Germinal center (tissue), 1 donor: ENCODE results near the gene CDH23.
A peak's percentile ranks its signal among the peaks of the same experiment; 100 is the strongest.

Source experiments
- DNase-seq: peaks from one replicate; pipeline ENCODE4 v3.0.0; 2012; ENCODE audit warnings: mixed read lengths, low spot score

Gene CDH23

GRCh38 chr10:71745664-71746250 is 349.0 kb downstream of the CDH23 start:
- no peak for DNase-seq

- DNase-seq: no peak
Measured at GRCh38 chr10:71746344-71747037, 349.8 kb downstream of the CDH23 start.

- DNase-seq: no peak
Measured at GRCh38 chr10:71747039-71747531, 350.4 kb downstream of the CDH23 start.

GRCh38 chr10:71747551-71748523 is 351.1 kb downstream of the CDH23 start:
- DNase-seq: peak; percentile 32

- DNase-seq: peak; percentile 68
Measured at GRCh38 chr10:71748671-71749191, 352.0 kb downstream of the CDH23 start.

- no peak for DNase-seq
Measured at GRCh38 chr10:71749396-71749795, 352.7 kb downstream of the CDH23 start.

GRCh38 chr10:71750124-71750841 is 353.6 kb downstream of the CDH23 start:
- DNase-seq: no peak

GRCh38 chr10:71750986-71751385 is 354.3 kb downstream of the CDH23 start:
- DNase-seq: no peak

- no peak for DNase-seq
Measured at GRCh38 chr10:71751515-71752224, 354.9 kb downstream of the CDH23 start.

GRCh38 chr10:71752391-71753090 is 355.8 kb downstream of the CDH23 start:
- peak; percentile 33 for DNase-seq

GRCh38 chr10:71753091-71753959 is 356.6 kb downstream of the CDH23 start:
- DNase-seq: no peak

- no peak for DNase-seq
Measured at GRCh38 chr10:71753960-71754505, 357.3 kb downstream of the CDH23 start.

GRCh38 chr10:71754562-71754961 is 357.8 kb downstream of the CDH23 start:
- DNase-seq: no peak

- DNase-seq: no peak
Measured at GRCh38 chr10:71755179-71755879, 358.6 kb downstream of the CDH23 start.

- no peak for DNase-seq
Measured at GRCh38 chr10:71756311-71757191, 359.8 kb downstream of the CDH23 start.

- no peak for DNase-seq
Measured at GRCh38 chr10:71757399-71757922, 360.7 kb downstream of the CDH23 start.

- DNase-seq: no peak
Measured at GRCh38 chr10:71761105-71761511, 364.4 kb downstream of the CDH23 start.
